ENCODE measurements around the gene SPEM3.

Gene SPEM3

GRCh38 chr17:7432296-7432695 is 3.6 kb downstream of the SPEM3 start:
- Histone ChIP-seq H3K27ac (ENCODE audit: low read depth, low read length) (no peak overlapping the region), H3K27me3 (ENCODE audit: control insufficient read depth in 1 of 2, insufficient read depth in 2 of 2, low read length in 2 of 2) (no peaks in the 10 kb centered on the region), H3K4me1 (ENCODE audit: control insufficient read depth in 1 of 2, insufficient read depth in 2 of 2, low read length in 2 of 2) (peaks cover 9 to 15% of the 10 kb centered on the region in 2 donors), H3K9me3 (ENCODE audit: control insufficient read depth in 1 of 2, low read length in 2 of 2) (no peaks in the 10 kb centered on the region), H3K9ac (ENCODE audit: low read depth in 1 of 2, low read length in 2 of 2) (no peak overlapping the region), H3K36me3 (ENCODE audit: control insufficient read depth in 1 of 2, insufficient read depth in 2 of 2, low read length in 2 of 2) (no peaks in the 10 kb centered on the region), H3K4me3 (ENCODE audit: low read depth in 1 of 2, low read length in 2 of 2) (no peak overlapping the region)

- Histone ChIP-seq H3K4me1 (ENCODE audit: control insufficient read depth in 1 of 2, insufficient read depth in 2 of 2, low read length in 2 of 2) (peaks cover 36 to 38% of the 10 kb centered on the region in 2 donors), H3K9ac (ENCODE audit: low read depth in 1 of 2, low read length in 2 of 2) (peak overlapping the region; percentile 63 to 76), H3K4me3 (ENCODE audit: low read depth in 1 of 2, low read length in 2 of 2) (peak overlapping the region; percentile 69 to 85)
Observed at GRCh38 chr17:7435676-7436555, 7.3 kb downstream of the SPEM3 start.

GRCh38 chr17:7436556-7437368 is 8.1 kb downstream of the SPEM3 start:
- peaks cover 36 to 38% of the 10 kb centered on the region in 2 donors for H3K4me1 ChIP-seq (ENCODE audit: control insufficient read depth in 1 of 2, insufficient read depth in 2 of 2, low read length in 2 of 2)
- H3K27ac ChIP-seq (ENCODE audit: low read depth, low read length) = peak overlapping the region; percentile 89
- peak overlapping the region; percentile 69 to 85 for H3K4me3 ChIP-seq (ENCODE audit: low read depth in 1 of 2, low read length in 2 of 2)
- H3K36me3 ChIP-seq (ENCODE audit: control insufficient read depth in 1 of 2, insufficient read depth in 2 of 2, low read length in 2 of 2) = no peaks in the 10 kb centered on the region
- H3K27me3 ChIP-seq (ENCODE audit: control insufficient read depth in 1 of 2, insufficient read depth in 2 of 2, low read length in 2 of 2) = peaks cover 27 to 33% of the 10 kb centered on the region in 2 donors
- no peaks in the 10 kb centered on the region for H3K9me3 ChIP-seq (ENCODE audit: control insufficient read depth in 1 of 2, low read length in 2 of 2)
- H3K9ac ChIP-seq (ENCODE audit: low read depth in 1 of 2, low read length in 2 of 2) = peak overlapping the region; percentile 63 to 76

More at GRCh38 chr17:7435676-7436555, 7.3 kb downstream of the SPEM3 start:
- no peaks in the 10 kb centered on the region for H3K36me3 ChIP-seq (ENCODE audit: control insufficient read depth in 1 of 2, insufficient read depth in 2 of 2, low read length in 2 of 2)
- H3K9me3 ChIP-seq (ENCODE audit: control insufficient read depth in 1 of 2, low read length in 2 of 2) = no peaks in the 10 kb centered on the region
- peaks cover 18 to 25% of the 10 kb centered on the region in 2 donors for H3K27me3 ChIP-seq (ENCODE audit: control insufficient read depth in 1 of 2, insufficient read depth in 2 of 2, low read length in 2 of 2)
- H3K27ac ChIP-seq (ENCODE audit: low read depth, low read length) = peak overlapping the region; percentile 89

- Histone ChIP-seq H3K9me3 (ENCODE audit: control insufficient read depth in 1 of 2, low read length in 2 of 2) (no peaks in the 10 kb centered on the region), H3K27ac (ENCODE audit: low read depth, low read length) (no peak overlapping the region), H3K4me1 (ENCODE audit: control insufficient read depth in 1 of 2, insufficient read depth in 2 of 2, low read length in 2 of 2) (peaks cover 36 to 38% of the 10 kb centered on the region in 2 donors), H3K4me3 (ENCODE audit: low read depth in 1 of 2, low read length in 2 of 2) (peak overlapping the region; percentile 57 to 69), H3K36me3 (ENCODE audit: control insufficient read depth in 1 of 2, insufficient read depth in 2 of 2, low read length in 2 of 2) (no peaks in the 10 kb centered on the region), H3K9ac (ENCODE audit: low read depth in 1 of 2, low read length in 2 of 2) (peak overlapping the region in 1 of 2 donors; percentile 76), H3K27me3 (ENCODE audit: control insufficient read depth in 1 of 2, insufficient read depth in 2 of 2, low read length in 2 of 2) (peaks cover 28 to 33% of the 10 kb centered on the region in 2 donors)
Observed at GRCh38 chr17:7437369-7437863, 8.8 kb downstream of the SPEM3 start.

GRCh38 chr17:7437950-7438614 is 9.4 kb downstream of the SPEM3 start:
- Histone ChIP-seq H3K4me1 (ENCODE audit: control insufficient read depth in 1 of 2, insufficient read depth in 2 of 2, low read length in 2 of 2) (peaks cover 36 to 38% of the 10 kb centered on the region in 2 donors), H3K9ac (ENCODE audit: low read depth in 1 of 2, low read length in 2 of 2) (no peak overlapping the region), H3K9me3 (ENCODE audit: control insufficient read depth in 1 of 2, low read length in 2 of 2) (no peaks in the 10 kb centered on the region), H3K4me3 (ENCODE audit: low read depth in 1 of 2, low read length in 2 of 2) (peak overlapping the region; percentile 52 to 57), H3K27me3 (ENCODE audit: control insufficient read depth in 1 of 2, insufficient read depth in 2 of 2, low read length in 2 of 2) (peaks cover 28 to 33% of the 10 kb centered on the region in 2 donors), H3K27ac (ENCODE audit: low read depth, low read length) (no peak overlapping the region), H3K36me3 (ENCODE audit: control insufficient read depth in 1 of 2, insufficient read depth in 2 of 2, low read length in 2 of 2) (no peaks in the 10 kb centered on the region)

GRCh38 chr17:7438656-7439460 is 10.2 kb downstream of the SPEM3 start:
- Histone ChIP-seq H3K27ac (ENCODE audit: low read depth, low read length) (no peak overlapping the region), H3K9me3 (ENCODE audit: control insufficient read depth in 1 of 2, low read length in 2 of 2) (no peaks in the 10 kb centered on the region), H3K9ac (ENCODE audit: low read depth in 1 of 2, low read length in 2 of 2) (no peak overlapping the region), H3K4me3 (ENCODE audit: low read depth in 1 of 2, low read length in 2 of 2) (peak overlapping the region; percentile 52 to 55), H3K27me3 (ENCODE audit: control insufficient read depth in 1 of 2, insufficient read depth in 2 of 2, low read length in 2 of 2) (peaks cover 28 to 34% of the 10 kb centered on the region in 2 donors), H3K36me3 (ENCODE audit: control insufficient read depth in 1 of 2, insufficient read depth in 2 of 2, low read length in 2 of 2) (no peaks in the 10 kb centered on the region), H3K4me1 (ENCODE audit: control insufficient read depth in 1 of 2, insufficient read depth in 2 of 2, low read length in 2 of 2) (peaks cover 36 to 38% of the 10 kb centered on the region in 2 donors)

GRCh38 chr17:7439462-7440112 is 10.9 kb downstream of the SPEM3 start, which contains the start of gene FGF11:
Gene FGF11, plus strand, starts transcription at chr17:7439512. Its CDS starts 109 bp downstream, at chr17:7439621.
- H3K4me3 ChIP-seq (ENCODE audit: low read depth in 1 of 2, low read length in 2 of 2) = peak within 1 kb of the TSS; percentile 52 to 55
- peaks cover 36 to 38% of the 10 kb centered on the region in 2 donors for H3K4me1 ChIP-seq (ENCODE audit: control insufficient read depth in 1 of 2, insufficient read depth in 2 of 2, low read length in 2 of 2)
- H3K9ac ChIP-seq (ENCODE audit: low read depth in 1 of 2, low read length in 2 of 2) = no peak within 1 kb of the TSS
- no peak within 1 kb of the TSS for H3K27ac ChIP-seq (ENCODE audit: low read depth, low read length)
- H3K27me3 ChIP-seq (ENCODE audit: control insufficient read depth in 1 of 2, insufficient read depth in 2 of 2, low read length in 2 of 2) = peaks cover 28 to 41% of the 10 kb centered on the region in 2 donors
- H3K9me3 ChIP-seq (ENCODE audit: control insufficient read depth in 1 of 2, low read length in 2 of 2) = no peaks in the 10 kb centered on the region
- no peaks in the 10 kb centered on the region for H3K36me3 ChIP-seq (ENCODE audit: control insufficient read depth in 1 of 2, insufficient read depth in 2 of 2, low read length in 2 of 2)

GRCh38 chr17:7440113-7440833 is 11.6 kb downstream of the SPEM3 start:
- Histone ChIP-seq H3K27ac (ENCODE audit: low read depth, low read length) (no peak overlapping the region), H3K9me3 (ENCODE audit: control insufficient read depth in 1 of 2, low read length in 2 of 2) (no peaks in the 10 kb centered on the region), H3K27me3 (ENCODE audit: control insufficient read depth in 1 of 2, insufficient read depth in 2 of 2, low read length in 2 of 2) (peaks cover 28 to 43% of the 10 kb centered on the region in 2 donors), H3K4me1 (ENCODE audit: control insufficient read depth in 1 of 2, insufficient read depth in 2 of 2, low read length in 2 of 2) (peaks cover 36 to 38% of the 10 kb centered on the region in 2 donors), H3K9ac (ENCODE audit: low read depth in 1 of 2, low read length in 2 of 2) (no peak overlapping the region), H3K36me3 (ENCODE audit: control insufficient read depth in 1 of 2, insufficient read depth in 2 of 2, low read length in 2 of 2) (no peaks in the 10 kb centered on the region), H3K4me3 (ENCODE audit: low read depth in 1 of 2, low read length in 2 of 2) (peak overlapping the region; percentile 21 to 44)

Measured in duodenal mucosa (tissue), 2 donors.